Stimulated activated naive CD8-positive, alpha-beta T cell treated with anti-CD3 and anti-CD28 coated beads, Interleukin-15, Interleukin-2, amounts not matched to agents 100 ng/mL and 50 ng/mL, for 24 hours (primary cell): ENCODE data around the gene CHMP3.

ENCODE experiments used
- H3K27ac Mint-ChIP-seq: one replicate; pipeline ENCODE4 v1.8.0; 2021; ENCODE audit warnings: mild to moderate bottlenecking, mixed read lengths
- H3K27me3 Mint-ChIP-seq: one replicate; pipeline ENCODE4 v1.8.0; 2021; ENCODE audit warnings: mixed read lengths
- H3K36me3 Mint-ChIP-seq: one replicate; pipeline ENCODE4 v1.8.0; 2021; ENCODE audit warnings: low read depth, mixed read lengths
- H3K4me1 Mint-ChIP-seq: one replicate; pipeline ENCODE4 v1.8.0; 2021; ENCODE audit warnings: low read depth, mixed read lengths
- H3K4me3 Mint-ChIP-seq: one replicate; pipeline ENCODE4 v1.8.0; 2021; ENCODE audit warnings: mild to moderate bottlenecking, mixed read lengths
- H3K9me3 Mint-ChIP-seq: one replicate; pipeline ENCODE4 v1.8.0; 2021; ENCODE audit warnings: mixed read lengths

Gene CHMP3

GRCh38 chr2:86477349-86477748 is 85.9 kb downstream of the CHMP3 start:
- no peaks in the 10 kb centered on the region for H3K27me3 Mint-ChIP-seq
- no peaks in the 10 kb centered on the region for H3K9me3 Mint-ChIP-seq
- H3K27ac Mint-ChIP-seq: no peak overlapping the region
- H3K36me3 Mint-ChIP-seq: peaks cover 70% of the 10 kb centered on the region
- H3K4me3 Mint-ChIP-seq: no peak overlapping the region
- H3K4me1 Mint-ChIP-seq: peaks cover 24% of the 10 kb centered on the region

GRCh38 chr2:86476918-86477317 is 86.3 kb downstream of the CHMP3 start:
- peaks cover 22% of the 10 kb centered on the region for H3K4me1 Mint-ChIP-seq
- H3K9me3 Mint-ChIP-seq: no peaks in the 10 kb centered on the region
- no peaks in the 10 kb centered on the region for H3K27me3 Mint-ChIP-seq
- no peak overlapping the region for H3K4me3 Mint-ChIP-seq
- peaks cover 70% of the 10 kb centered on the region for H3K36me3 Mint-ChIP-seq
- no peak overlapping the region for H3K27ac Mint-ChIP-seq

GRCh38 chr2:86476092-86476491 is 87.2 kb downstream of the CHMP3 start:
- H3K27me3 Mint-ChIP-seq: no peaks in the 10 kb centered on the region
- H3K27ac Mint-ChIP-seq: peak overlapping the region; percentile 3
- H3K36me3 Mint-ChIP-seq: peaks cover 73% of the 10 kb centered on the region
- H3K4me1 Mint-ChIP-seq: peaks cover 19% of the 10 kb centered on the region
- no peaks in the 10 kb centered on the region for H3K9me3 Mint-ChIP-seq
- H3K4me3 Mint-ChIP-seq: no peak overlapping the region

- Mint-ChIP-seq H3K4me1 (peaks cover 34% of the 10 kb centered on the region), H3K9me3 (no peaks in the 10 kb centered on the region), H3K27ac (no peak overlapping the region), H3K27me3 (no peaks in the 10 kb centered on the region), H3K4me3 (no peak overlapping the region), H3K36me3 (peaks cover 68% of the 10 kb centered on the region)
These were observed 91.6 kb downstream of the CHMP3 start for GRCh38 chr2:86471637-86472036.

GRCh38 chr2:86470890-86471289 is 92.4 kb downstream of the CHMP3 start:
- peaks cover 28% of the 10 kb centered on the region for H3K4me1 Mint-ChIP-seq
- H3K4me3 Mint-ChIP-seq: no peak overlapping the region
- no peaks in the 10 kb centered on the region for H3K9me3 Mint-ChIP-seq
- no peaks in the 10 kb centered on the region for H3K27me3 Mint-ChIP-seq
- peaks cover 66% of the 10 kb centered on the region for H3K36me3 Mint-ChIP-seq
- no peak overlapping the region for H3K27ac Mint-ChIP-seq

- Mint-ChIP-seq H3K4me3 (peak overlapping the region; percentile 2), H3K27ac (peak overlapping the region; percentile 38), H3K27me3 (no peaks in the 10 kb centered on the region), H3K9me3 (no peaks in the 10 kb centered on the region), H3K4me1 (peaks cover 33% of the 10 kb centered on the region), H3K36me3 (peaks cover 72% of the 10 kb centered on the region)
These were observed 94.8 kb downstream of the CHMP3 start for GRCh38 chr2:86468162-86469033.

GRCh38 chr2:86466306-86466705 is 96.9 kb downstream of the CHMP3 start:
- peak overlapping the region; percentile 24 for H3K27ac Mint-ChIP-seq
- H3K4me1 Mint-ChIP-seq: peaks cover 28% of the 10 kb centered on the region
- no peaks in the 10 kb centered on the region for H3K9me3 Mint-ChIP-seq
- peaks cover 73% of the 10 kb centered on the region for H3K36me3 Mint-ChIP-seq
- H3K27me3 Mint-ChIP-seq: no peaks in the 10 kb centered on the region
- no peak overlapping the region for H3K4me3 Mint-ChIP-seq

GRCh38 chr2:86464652-86465051 is 98.6 kb downstream of the CHMP3 start:
- peak overlapping the region; percentile 56 for H3K27ac Mint-ChIP-seq
- H3K4me3 Mint-ChIP-seq: no peak overlapping the region
- H3K9me3 Mint-ChIP-seq: no peaks in the 10 kb centered on the region
- H3K27me3 Mint-ChIP-seq: no peaks in the 10 kb centered on the region
- H3K4me1 Mint-ChIP-seq: peaks cover 28% of the 10 kb centered on the region
- peaks cover 79% of the 10 kb centered on the region for H3K36me3 Mint-ChIP-seq

GRCh38 chr2:86461042-86461743 is 102.0 kb downstream of the CHMP3 start:
- peaks cover 8% of the 10 kb centered on the region for H3K4me1 Mint-ChIP-seq
- H3K9me3 Mint-ChIP-seq: no peaks in the 10 kb centered on the region
- no peaks in the 10 kb centered on the region for H3K27me3 Mint-ChIP-seq
- H3K4me3 Mint-ChIP-seq: no peak overlapping the region
- peaks cover 77% of the 10 kb centered on the region for H3K36me3 Mint-ChIP-seq
- no peak overlapping the region for H3K27ac Mint-ChIP-seq

- peaks cover 79% of the 10 kb centered on the region for H3K36me3 Mint-ChIP-seq
These were observed 108.1 kb downstream of the CHMP3 start for GRCh38 chr2:86455181-86455580.

GRCh38 chr2:86454238-86454637 is 109.0 kb downstream of the CHMP3 start:
- no peaks in the 10 kb centered on the region for H3K27me3 Mint-ChIP-seq
- H3K9me3 Mint-ChIP-seq: no peaks in the 10 kb centered on the region
- no peak overlapping the region for H3K4me3 Mint-ChIP-seq
- peaks cover 7% of the 10 kb centered on the region for H3K4me1 Mint-ChIP-seq
- H3K36me3 Mint-ChIP-seq: peaks cover 79% of the 10 kb centered on the region
- no peak overlapping the region for H3K27ac Mint-ChIP-seq

More at GRCh38 chr2:86455181-86455580, 108.1 kb downstream of the CHMP3 start:
- no peaks in the 10 kb centered on the region for H3K9me3 Mint-ChIP-seq
- no peaks in the 10 kb centered on the region for H3K4me1 Mint-ChIP-seq
- no peaks in the 10 kb centered on the region for H3K27me3 Mint-ChIP-seq
- H3K4me3 Mint-ChIP-seq: no peak overlapping the region
- no peak overlapping the region for H3K27ac Mint-ChIP-seq

- Mint-ChIP-seq H3K27ac (no peak overlapping the region), H3K36me3 (peaks cover 80% of the 10 kb centered on the region), H3K27me3 (no peaks in the 10 kb centered on the region), H3K4me3 (no peak overlapping the region), H3K9me3 (no peaks in the 10 kb centered on the region), H3K4me1 (peaks cover 11% of the 10 kb centered on the region)
These were observed 109.4 kb downstream of the CHMP3 start for GRCh38 chr2:86453836-86454235.
